Epithelial cell of prostate (primary cell): ENCODE measurements around the gene C10orf67.

Experiments
- DNase-seq: peaks from one replicate; pipeline ENCODE4 v3.0.0-alpha.2; 2011; ENCODE audit warnings: low read depth, low spot score
- H3K27ac ChIP-seq: fragments of 450-650 bp; 2 replicates; pipeline ENCODE4 v1.5.1; 2017; ENCODE audit warnings: mild to moderate bottlenecking

The C10orf67 gene

GRCh38 chr10:23200997-23201652 lies 143.5 kb downstream of the C10orf67 start:
- DNase-seq: no peak
- H3K27ac ChIP-seq: no peak overlapping the region

- no peak overlapping the region for H3K27ac ChIP-seq
- DNase-seq: no peak
Observed at GRCh38 chr10:23200586-23200985, 144.0 kb downstream of the C10orf67 start.

GRCh38 chr10:23199768-23200511 lies 144.7 kb downstream of the C10orf67 start:
- no peak for DNase-seq
- H3K27ac ChIP-seq: no peak overlapping the region

GRCh38 chr10:23198940-23199767 lies 145.4 kb downstream of the C10orf67 start:
- DNase-seq: no peak
- no peak overlapping the region for H3K27ac ChIP-seq

GRCh38 chr10:23198610-23198939 lies 146.0 kb downstream of the C10orf67 start:
- no peak overlapping the region for H3K27ac ChIP-seq
- no peak for DNase-seq

GRCh38 chr10:23197416-23197861 lies 147.2 kb downstream of the C10orf67 start:
- no peak for DNase-seq
- H3K27ac ChIP-seq: no peak overlapping the region

- H3K27ac ChIP-seq: no peak overlapping the region
- DNase-seq: no peak
Observed at GRCh38 chr10:23196915-23197314, 147.7 kb downstream of the C10orf67 start.

- H3K27ac ChIP-seq: no peak overlapping the region
- no peak for DNase-seq
Observed at GRCh38 chr10:23195846-23196600, 148.6 kb downstream of the C10orf67 start.

- DNase-seq: no peak
- no peak overlapping the region for H3K27ac ChIP-seq
Observed at GRCh38 chr10:23194966-23195845, 149.4 kb downstream of the C10orf67 start.

GRCh38 chr10:23194471-23194965 lies 150.1 kb downstream of the C10orf67 start:
- no peak for DNase-seq
- no peak overlapping the region for H3K27ac ChIP-seq

- H3K27ac ChIP-seq: no peak overlapping the region
- DNase-seq: no peak
Observed at GRCh38 chr10:23193435-23194074, 151.0 kb downstream of the C10orf67 start.

GRCh38 chr10:23192712-23193434 lies 151.7 kb downstream of the C10orf67 start:
- no peak for DNase-seq
- no peak overlapping the region for H3K27ac ChIP-seq

- DNase-seq: no peak
Observed at GRCh38 chr10:23191764-23192711, 152.6 kb downstream of the C10orf67 start, which contains the start of gene PTF1A. TSS of gene PTF1A (plus strand) at chr10:23192312. CDS start at chr10:23192531, 219 bp downstream.

GRCh38 chr10:23190872-23191763 lies 153.5 kb downstream of the C10orf67 start:
- DNase-seq: no peak

More at GRCh38 chr10:23191764-23192711, 152.6 kb downstream of the C10orf67 start, which contains the start of gene PTF1A:
- no peak within 1 kb of the TSS for H3K27ac ChIP-seq

GRCh38 chr10:23189024-23189423 lies 155.6 kb downstream of the C10orf67 start:
- H3K27ac ChIP-seq: no peak overlapping the region
- DNase-seq: no peak

More at GRCh38 chr10:23190872-23191763, 153.5 kb downstream of the C10orf67 start:
- H3K27ac ChIP-seq: no peak overlapping the region

- DNase-seq: no peak
- H3K27ac ChIP-seq: no peak overlapping the region
Observed at GRCh38 chr10:23187155-23187554, 157.4 kb downstream of the C10orf67 start.
